SK-N-SH (cell line): ENCODE data around the gene ZNF219. TPM values are rescaled to one million over a fixed set of nuclear protein-coding genes. Genes with fewer than 3 reads are reported as not detected.

Experiments
- CTCF ChIA-PET: fragments of 300-600, 350-600 bp; formaldehyde crosslinking; extraction: SDS; loops from one replicate; lab custom pipeline; 2021; lab: Yijun Ruan, JAX
- POLR2A ChIA-PET: fragments of 350-600 bp; sonication (Branson Sonifier 250); formaldehyde crosslinking; extraction: SDS; loops from one replicate; lab custom pipeline; 2020; ENCODE audit warnings: antibody characterized with exemption, inconsistent platforms; lab: Yijun Ruan, JAX
- DNase-seq: peaks from one replicate; pipeline ENCODE4 v3.0.0; 2012
- H2AFZ ChIP-seq: fragments of 200-600 bp; sonication (generic); 2 replicates; pipeline ENCODE4 v1.8.1; 2016; ENCODE audit warnings: antibody characterized with exemption, mild to moderate bottlenecking, low read depth
- H3F3A ChIP-seq: fragments of 200-600 bp; sonication (generic); replicated peaks from 2 replicates; pipeline ENCODE3; 2016; ENCODE audit warnings: antibody characterized with exemption, mild to moderate bottlenecking; ENCODE audit not compliant: insufficient read depth
- H3K27ac ChIP-seq, 2 experiments: fragments of 200-500 bp in 1 of 2; fragments of 200-600 bp in 1 of 2; sonication (Bioruptor generic) in 1 of 2; sonication (generic), shearing (Covaris generic) in 1 of 2; 2 replicates each; pipeline versions ENCODE4 v1.5.1 to v1.6.1; 2014 to 2016; ENCODE audit warnings: low read depth in 2 of 2, inconsistent platforms in 1 of 2, low read length in 1 of 2, mild to moderate bottlenecking in 1 of 2, mixed read lengths in 1 of 2
- H3K27me3 ChIP-seq: fragments of 200-600 bp; sonication (generic), shearing (Covaris generic); 2 replicates; pipeline ENCODE4 v1.6.1; 2016; ENCODE audit warnings: mixed run types; ENCODE audit not compliant: insufficient read depth
- H3K36me3 ChIP-seq, 2 experiments: fragments of 200-500 bp in 1 of 2; fragments of 200-600 bp in 1 of 2; sonication (Bioruptor generic) in 1 of 2; sonication (generic) in 1 of 2; replicated peaks in 1 of 2; 2 replicates each; pipeline versions ENCODE3 to v1.5.1; 2014 to 2016; ENCODE audit warnings: low read length in 1 of 2, mild to moderate bottlenecking in 1 of 2; ENCODE audit not compliant: insufficient read depth in 2 of 2, control insufficient read depth in 1 of 2
- H3K4me1 ChIP-seq, 2 experiments: fragments of 200-500 bp in 1 of 2; fragments of 200-600 bp in 1 of 2; sonication (Bioruptor generic) in 1 of 2; sonication (generic), shearing (Covaris generic) in 1 of 2; 2 replicates each; pipeline versions ENCODE4 v1.5.1 to v1.6.1; 2014 to 2016; ENCODE audit warnings: low read depth in 1 of 2, low read length in 1 of 2, mixed run types in 1 of 2; ENCODE audit not compliant: insufficient read depth in 2 of 2, control insufficient read depth in 1 of 2
- H3K4me2 ChIP-seq: fragments of 200-600 bp; sonication (generic), shearing (Covaris generic); 2 replicates; pipeline ENCODE4 v1.6.1; 2017; ENCODE audit warnings: mixed run types
- H3K4me3 ChIP-seq, 2 experiments: fragments of 200-500 bp in 1 of 2; fragments of 200-600 bp in 1 of 2; sonication (Bioruptor generic) in 1 of 2; sonication (generic), shearing (Covaris generic) in 1 of 2; 2 replicates each; pipeline versions ENCODE4 v1.5.1 to v1.8.1; 2014 to 2016; ENCODE audit warnings: low read depth in 2 of 2, inconsistent platforms in 1 of 2, low read length in 1 of 2, mild to moderate bottlenecking in 1 of 2, mixed read lengths in 1 of 2, moderate library complexity in 1 of 2
- H3K79me2 ChIP-seq: fragments of 200-600 bp; sonication (generic); 2 replicates; pipeline ENCODE4 v1.8.1; 2017; ENCODE audit warnings: mild to moderate bottlenecking; ENCODE audit not compliant: insufficient read depth
- H3K9ac ChIP-seq: fragments of 200-600 bp; sonication (generic); 2 replicates; pipeline ENCODE4 v1.6.1; 2017; ENCODE audit warnings: mixed run types
- H3K9me2 ChIP-seq: fragments of 200-600 bp; sonication (generic); 2 replicates; pipeline ENCODE4 v1.6.1; 2017; ENCODE audit warnings: mixed run types
- H3K9me3 ChIP-seq: fragments of 200-600 bp; sonication (generic); 2 replicates; pipeline ENCODE4 v1.6.1; 2017; ENCODE audit warnings: mixed run types, mild to moderate bottlenecking, moderate library complexity
- H4K20me1 ChIP-seq: fragments of 200-600 bp; sonication (generic); 2 replicates; pipeline ENCODE4 v1.6.1; 2017; ENCODE audit warnings: mild to moderate bottlenecking, mixed run types; ENCODE audit not compliant: insufficient read depth
- CHD2 ChIP-seq: fragments of 150-350 bp; IDR thresholded peaks from 2 replicates; pipeline ENCODE4 v1.6.1; 2018; ENCODE audit warnings: low read length; ENCODE audit not compliant: partially characterized antibody
- FOSL2 ChIP-seq: IDR thresholded peaks from 2 replicates; pipeline ENCODE4 v1.4.0; 2012; ENCODE audit warnings: low read depth, mild to moderate bottlenecking, moderate library complexity, borderline replicate concordance
- GABPA ChIP-seq: IDR thresholded peaks from 2 replicates; pipeline ENCODE4 v1.4.0; 2012; ENCODE audit warnings: low read depth, mild to moderate bottlenecking
- GATA2 ChIP-seq: sonication (generic); formaldehyde crosslinking; IDR thresholded peaks from 2 replicates; pipeline ENCODE4 v1.5.0; 2020; ENCODE audit warnings: mild to moderate bottlenecking, missing genetic modification reagents
- JUND ChIP-seq: IDR thresholded peaks from 2 replicates; pipeline ENCODE4 v1.4.0; 2012
- MEF2A ChIP-seq: IDR thresholded peaks from 2 replicates; pipeline ENCODE4 v1.4.0; 2012; ENCODE audit warnings: low read depth, borderline replicate concordance
- NRF1 ChIP-seq: IDR thresholded peaks from 2 replicates; pipeline ENCODE4 v1.6.1; 2012; ENCODE audit warnings: low read depth, mild to moderate bottlenecking, low read length
- POLR2AphosphoS5 ChIP-seq: IDR thresholded peaks from 2 replicates; pipeline ENCODE4 v1.6.1; 2012; ENCODE audit warnings: low read depth, low read length
- RXRA ChIP-seq: IDR thresholded peaks from 2 replicates; pipeline ENCODE4 v1.4.0; 2012; ENCODE audit warnings: low read depth, mild to moderate bottlenecking, borderline replicate concordance
- TAF1 ChIP-seq: IDR thresholded peaks from 2 replicates; pipeline ENCODE4 v1.6.1; 2012; ENCODE audit warnings: low read depth, mild to moderate bottlenecking, low read length, moderate library complexity, borderline replicate concordance
- TCF12 ChIP-seq: IDR thresholded peaks from 2 replicates; pipeline ENCODE4 v1.4.0; 2012
- WGBS: methylation state at CpG from one replicate; pipeline ENCODE4 v1.1.6; 2017; ENCODE audit warnings: low lambda C conversion rate; 5-methylcytosine and 5-hydroxymethylcytosine counted together
- polyA plus RNA-seq, 3 experiments: library from polyadenylated mRNA; depleted of rRNA; stranded (reverse); fragments of >200 nt; gene quantifications; 2 replicates each; pipeline ENCODE4 v1.2.3, GENCODE V29; 2012
- TF ChIP-seq, protein P1 (sequence below): IDR thresholded peaks from 2 replicates; pipeline ENCODE4; 2012
- TF ChIP-seq, protein P2 (sequence below): IDR thresholded peaks from 2 replicates; pipeline ENCODE4 v1.6.1; 2012; ENCODE audit warnings: mild to moderate bottlenecking, low read depth, low read length, moderate library complexity
- TF ChIP-seq, protein P3 (sequence below): IDR thresholded peaks from 2 replicates; pipeline ENCODE4 v1.4.0; 2012; ENCODE audit warnings: low read depth, borderline replicate concordance

The ZNF219 gene
- polyA plus RNA-seq, 1 of the 3 experiments (the other 2 are of a cell fraction): 24.1 TPM

GRCh38 chr14:21089271-21089670 is 9.2 kb downstream of the ZNF219 start:
- 67% methylated on average over 1 of the region's 1 CpG for WGBS
- peaks cover 45 to 77% of the 10 kb centered on the region in 2 experiments for H3K36me3 ChIP-seq
- peaks cover 51% of the 10 kb centered on the region for H3F3A ChIP-seq
- no peak overlapping the region for H3K9ac ChIP-seq
- ChIA-PET CTCF (interaction anchor here (0.6 to 8.6 kb wide), 14 partner anchors 6 to 281 kb away, joined by 3 to 79 read pairs (median 6); partner anchors contain the start of genes ARHGEF40 and ZNF219), POLR2A (interaction anchor here (1.1 to 1.6 kb wide), 3 partner anchors 7 to 18 kb away, joined by 3 to 11 read pairs (median 3); partner anchors contain the start of genes ARHGEF40 and ZNF219)
- H3K4me2 ChIP-seq: no peak overlapping the region
- peaks cover 5% of the 10 kb centered on the region; the same call in 1 of the 2 replicates for H3K79me2 ChIP-seq
- TF ChIP-seq MEF2A: no peak
- TF ChIP-seq POLR2AphosphoS5: no peak
- TF ChIP-seq, protein P1, sequence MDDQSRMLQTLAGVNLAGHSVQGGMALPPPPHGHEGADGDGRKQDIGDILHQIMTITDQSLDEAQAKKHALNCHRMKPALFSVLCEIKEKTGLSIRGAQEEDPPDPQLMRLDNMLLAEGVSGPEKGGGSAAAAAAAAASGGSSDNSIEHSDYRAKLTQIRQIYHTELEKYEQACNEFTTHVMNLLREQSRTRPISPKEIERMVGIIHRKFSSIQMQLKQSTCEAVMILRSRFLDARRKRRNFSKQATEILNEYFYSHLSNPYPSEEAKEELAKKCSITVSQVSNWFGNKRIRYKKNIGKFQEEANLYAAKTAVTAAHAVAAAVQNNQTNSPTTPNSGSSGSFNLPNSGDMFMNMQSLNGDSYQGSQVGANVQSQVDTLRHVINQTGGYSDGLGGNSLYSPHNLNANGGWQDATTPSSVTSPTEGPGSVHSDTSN: no peak
- no peak for TF ChIP-seq CHD2
- TF ChIP-seq FOSL2: no peak
- no peak for TF ChIP-seq TAF1
- TF ChIP-seq NRF1: no peak
- TF ChIP-seq RXRA: no peak
- TF ChIP-seq GATA2 (CRISPR knock-in tag): no peak
- no peak for TF ChIP-seq JUND
- TF ChIP-seq TCF12: no peak
- TF ChIP-seq GABPA: no peak
- TF ChIP-seq, protein P2, sequence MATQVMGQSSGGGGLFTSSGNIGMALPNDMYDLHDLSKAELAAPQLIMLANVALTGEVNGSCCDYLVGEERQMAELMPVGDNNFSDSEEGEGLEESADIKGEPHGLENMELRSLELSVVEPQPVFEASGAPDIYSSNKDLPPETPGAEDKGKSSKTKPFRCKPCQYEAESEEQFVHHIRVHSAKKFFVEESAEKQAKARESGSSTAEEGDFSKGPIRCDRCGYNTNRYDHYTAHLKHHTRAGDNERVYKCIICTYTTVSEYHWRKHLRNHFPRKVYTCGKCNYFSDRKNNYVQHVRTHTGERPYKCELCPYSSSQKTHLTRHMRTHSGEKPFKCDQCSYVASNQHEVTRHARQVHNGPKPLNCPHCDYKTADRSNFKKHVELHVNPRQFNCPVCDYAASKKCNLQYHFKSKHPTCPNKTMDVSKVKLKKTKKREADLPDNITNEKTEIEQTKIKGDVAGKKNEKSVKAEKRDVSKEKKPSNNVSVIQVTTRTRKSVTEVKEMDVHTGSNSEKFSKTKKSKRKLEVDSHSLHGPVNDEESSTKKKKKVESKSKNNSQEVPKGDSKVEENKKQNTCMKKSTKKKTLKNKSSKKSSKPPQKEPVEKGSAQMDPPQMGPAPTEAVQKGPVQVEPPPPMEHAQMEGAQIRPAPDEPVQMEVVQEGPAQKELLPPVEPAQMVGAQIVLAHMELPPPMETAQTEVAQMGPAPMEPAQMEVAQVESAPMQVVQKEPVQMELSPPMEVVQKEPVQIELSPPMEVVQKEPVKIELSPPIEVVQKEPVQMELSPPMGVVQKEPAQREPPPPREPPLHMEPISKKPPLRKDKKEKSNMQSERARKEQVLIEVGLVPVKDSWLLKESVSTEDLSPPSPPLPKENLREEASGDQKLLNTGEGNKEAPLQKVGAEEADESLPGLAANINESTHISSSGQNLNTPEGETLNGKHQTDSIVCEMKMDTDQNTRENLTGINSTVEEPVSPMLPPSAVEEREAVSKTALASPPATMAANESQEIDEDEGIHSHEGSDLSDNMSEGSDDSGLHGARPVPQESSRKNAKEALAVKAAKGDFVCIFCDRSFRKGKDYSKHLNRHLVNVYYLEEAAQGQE: no peak
- TF ChIP-seq, protein P3, sequence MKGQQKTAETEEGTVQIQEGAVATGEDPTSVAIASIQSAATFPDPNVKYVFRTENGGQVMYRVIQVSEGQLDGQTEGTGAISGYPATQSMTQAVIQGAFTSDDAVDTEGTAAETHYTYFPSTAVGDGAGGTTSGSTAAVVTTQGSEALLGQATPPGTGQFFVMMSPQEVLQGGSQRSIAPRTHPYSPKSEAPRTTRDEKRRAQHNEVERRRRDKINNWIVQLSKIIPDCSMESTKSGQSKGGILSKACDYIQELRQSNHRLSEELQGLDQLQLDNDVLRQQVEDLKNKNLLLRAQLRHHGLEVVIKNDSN: no peak
- no peak overlapping the region for H2AFZ ChIP-seq
- peaks cover 11% of the 10 kb centered on the region; the same call in 1 of the 2 replicates for H4K20me1 ChIP-seq
- H3K9me3 ChIP-seq: no peaks in the 10 kb centered on the region
- peaks cover 15 to 31% of the 10 kb centered on the region in 2 experiments; a peak in 3 of 4 replicates for H3K4me1 ChIP-seq
- no peaks in the 10 kb centered on the region for H3K27me3 ChIP-seq
- H3K4me3 ChIP-seq: no peak overlapping the region
- peak overlapping the region; percentile 11 to 89; a peak in 3 of 4 replicates for H3K27ac ChIP-seq
- no peaks in the 10 kb centered on the region for H3K9me2 ChIP-seq
- DNase-seq: peak; percentile 16
